Amniotic stem cell (primary cell): ENCODE data around the gene RASSF5.
A peak's percentile ranks its signal among the peaks of the same experiment; 100 is the strongest.
"Not testable (repeated sequence)": the region's sequence is repeated elsewhere in the genome, so short reads cannot be mapped to it uniquely, and the experiment has no call there.

ENCODE experiments used
- DNase-seq: peaks from one replicate; lab custom pipeline; 2025; lab: John Stamatoyannopoulos, UW

The RASSF5 gene

DNA sequence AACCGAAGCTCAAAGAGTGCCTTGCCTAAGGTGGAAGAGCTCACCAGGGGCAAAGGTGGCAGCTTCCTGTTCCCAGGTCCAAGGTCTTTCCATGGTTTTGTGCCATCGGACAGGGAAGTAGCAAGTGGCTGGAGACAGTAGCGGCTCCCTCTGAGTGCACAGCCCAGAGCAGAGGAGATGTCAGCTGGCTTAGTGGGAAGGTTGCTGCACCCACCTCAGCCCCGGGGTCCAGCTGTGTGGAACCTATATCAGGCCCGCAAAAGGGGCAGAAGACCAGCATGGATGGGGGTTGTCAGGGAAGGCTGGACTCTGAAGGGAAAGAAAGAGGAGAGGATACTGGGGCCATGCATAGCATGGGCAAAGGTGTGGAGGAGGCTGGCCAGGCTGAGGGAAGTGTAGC is 30.2 kb upstream of the RASSF5 start:
- DNase-seq: no peak

DNA sequence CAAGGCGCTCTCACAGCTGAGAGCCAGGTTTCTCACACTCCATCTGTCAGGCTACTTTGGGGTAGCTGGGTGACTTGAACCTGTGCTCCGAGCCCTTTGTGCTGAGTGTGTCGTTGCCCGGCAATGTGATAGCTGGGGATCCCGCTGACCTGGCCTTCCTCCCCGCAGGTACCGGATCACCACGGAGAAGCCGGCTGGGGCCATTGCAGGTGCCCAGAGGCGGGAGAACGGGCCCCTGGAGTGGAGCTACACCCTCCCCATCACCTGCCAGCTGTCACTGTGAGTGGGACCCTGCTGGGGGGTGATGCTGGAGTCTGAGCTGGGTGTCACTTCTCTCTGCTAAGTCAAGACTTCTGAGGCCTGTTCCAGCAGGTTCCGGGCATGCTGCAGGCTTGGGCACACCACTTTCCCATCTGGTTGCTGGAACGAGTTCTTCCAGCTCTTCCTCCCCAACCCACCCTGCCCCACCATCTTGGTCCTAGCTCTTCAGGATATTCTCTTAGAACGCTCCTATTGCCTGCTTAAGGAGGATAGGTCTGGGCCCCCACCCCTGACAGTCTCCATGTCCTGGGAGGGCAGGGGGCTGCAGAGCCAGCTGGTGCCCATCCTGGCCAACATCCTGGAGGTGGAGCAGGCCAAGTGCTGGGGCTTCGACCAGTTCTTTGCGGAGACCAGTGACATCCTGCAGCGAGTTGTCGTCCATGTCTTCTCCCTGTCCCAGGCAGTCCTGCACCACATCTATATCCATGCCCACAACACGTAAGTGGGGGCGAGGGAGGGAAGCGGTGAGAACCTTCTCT is 29.6 kb upstream of the RASSF5 start:
- DNase-seq: no peak

DNA sequence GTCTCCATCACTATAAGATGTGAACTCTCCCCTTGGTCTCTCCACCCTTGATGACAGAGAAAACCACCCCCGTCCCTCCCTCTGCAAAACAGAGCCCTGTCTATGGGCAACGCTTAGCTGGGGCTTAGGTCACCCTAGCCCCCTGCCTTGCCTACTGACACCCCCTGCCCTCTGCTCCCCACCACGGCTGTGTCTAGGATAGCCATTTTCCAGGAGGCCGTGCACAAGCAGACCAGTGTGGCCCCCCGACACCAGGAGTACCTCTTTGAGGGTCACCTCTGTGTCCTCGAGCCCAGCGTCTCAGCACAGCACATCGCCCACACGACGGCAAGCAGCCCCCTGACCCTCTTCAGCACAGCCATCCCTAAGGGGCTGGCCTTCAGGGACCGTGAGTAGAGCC is 28.6 kb upstream of the RASSF5 start:
- DNase-seq: no peak

DNA sequence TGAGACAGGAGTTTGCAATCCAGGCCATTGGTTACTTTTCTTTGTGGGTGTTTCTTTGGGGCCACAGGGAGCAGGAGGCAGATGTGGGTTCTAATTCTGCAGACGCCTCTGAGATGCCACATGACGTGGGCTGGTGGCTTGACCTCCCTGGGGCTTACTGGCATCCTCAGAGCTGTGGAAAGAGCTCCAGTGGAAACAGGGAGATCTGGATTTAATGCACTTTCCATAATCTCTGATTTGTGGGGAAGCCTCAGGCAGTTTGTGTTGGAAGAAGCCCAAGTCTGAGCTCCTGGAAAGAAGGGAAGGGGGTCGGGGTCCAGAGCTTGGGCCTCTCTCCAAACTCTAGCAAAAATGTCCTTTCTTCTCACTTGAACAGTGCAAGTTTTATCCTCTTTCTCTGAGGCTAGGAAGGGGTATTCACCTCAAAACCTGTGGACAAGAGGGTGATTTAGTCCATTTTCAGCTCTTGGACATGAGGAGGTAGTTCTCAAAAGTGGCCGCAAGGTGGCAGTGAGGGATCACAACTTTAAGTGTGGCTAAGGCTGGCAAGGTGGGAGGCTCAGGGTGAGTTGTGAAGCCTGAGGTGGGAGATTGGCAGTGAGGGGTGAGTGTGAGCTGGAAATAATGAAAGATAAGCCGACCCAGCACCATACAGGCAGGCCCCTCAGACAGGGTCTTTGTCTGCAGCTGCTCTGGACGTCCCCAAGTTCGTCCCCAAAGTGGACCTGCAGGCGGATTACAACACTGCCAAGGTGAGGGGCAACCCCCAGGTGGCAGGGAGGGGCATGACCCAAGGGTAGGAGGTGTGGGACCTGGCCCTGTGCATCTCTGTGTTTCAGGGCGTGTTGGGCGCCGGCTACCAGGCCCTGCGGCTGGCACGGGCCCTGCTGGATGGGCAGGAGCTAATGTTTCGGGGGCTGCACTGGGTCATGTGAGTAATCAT is 27.9 kb upstream of the RASSF5 start:
- DNase-seq: peak; percentile 58

DNA sequence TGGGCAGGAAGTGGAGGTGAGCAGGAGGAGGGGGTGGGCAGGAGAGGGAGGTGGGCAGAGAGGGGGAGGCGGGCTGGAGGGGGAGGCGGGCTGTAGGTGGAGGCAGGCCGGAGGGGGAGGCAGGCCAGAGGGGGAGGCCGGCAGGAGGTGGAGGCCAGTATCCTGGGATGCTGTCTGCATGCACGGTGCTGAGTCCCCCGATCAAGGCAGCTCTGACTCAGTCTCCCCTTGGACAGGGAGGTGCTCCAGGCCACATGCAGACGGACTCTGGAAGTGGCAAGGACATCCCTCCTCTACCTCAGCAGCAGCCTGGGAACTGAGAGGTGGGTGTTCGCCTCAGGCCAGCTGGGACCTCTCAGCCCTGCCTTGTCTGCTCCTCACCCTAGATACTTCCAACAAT is 27.1 kb upstream of the RASSF5 start:
- no peak for DNase-seq

DNA sequence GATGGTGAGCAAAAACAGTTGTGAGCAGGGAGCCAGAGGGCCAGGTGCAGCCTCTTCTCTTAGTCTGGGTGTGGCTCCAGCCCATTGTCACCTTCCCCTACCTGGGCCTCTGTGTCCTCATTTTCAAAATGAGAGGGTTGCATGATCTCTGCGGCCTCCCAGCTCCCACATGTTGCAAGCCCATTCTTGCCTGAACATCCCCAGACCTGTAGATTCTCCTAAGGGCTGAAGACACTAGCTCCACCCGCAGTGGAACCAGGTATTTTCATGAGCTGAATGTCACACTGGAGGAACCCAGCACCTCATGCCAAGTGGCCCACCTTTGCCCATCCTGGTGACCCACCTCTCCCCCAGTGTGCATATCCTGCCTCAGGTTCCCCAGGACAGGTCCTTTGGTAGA is 24.7 kb upstream of the RASSF5 start:
- no peak for DNase-seq

DNA sequence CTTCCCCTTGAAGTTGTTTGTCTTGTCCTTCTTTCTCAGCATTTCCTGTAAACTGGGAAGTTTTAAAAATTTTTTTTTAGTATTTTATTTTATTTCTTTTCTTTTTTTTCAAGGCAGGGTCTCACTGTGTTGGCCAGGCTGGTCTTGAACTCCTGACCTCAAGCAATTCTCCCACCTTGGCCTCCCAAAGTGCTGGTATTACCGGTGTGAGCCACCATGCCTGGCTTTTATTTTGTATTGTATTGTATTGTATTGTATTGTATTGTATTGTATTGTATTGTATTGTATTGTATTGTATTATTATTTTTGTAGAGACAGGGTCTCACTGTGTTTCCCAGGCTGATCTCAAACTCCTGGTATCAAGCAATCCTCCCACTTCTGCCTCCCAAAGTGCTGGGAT is 23.5 kb upstream of the RASSF5 start:
- not testable (repeated sequence) for DNase-seq

DNA sequence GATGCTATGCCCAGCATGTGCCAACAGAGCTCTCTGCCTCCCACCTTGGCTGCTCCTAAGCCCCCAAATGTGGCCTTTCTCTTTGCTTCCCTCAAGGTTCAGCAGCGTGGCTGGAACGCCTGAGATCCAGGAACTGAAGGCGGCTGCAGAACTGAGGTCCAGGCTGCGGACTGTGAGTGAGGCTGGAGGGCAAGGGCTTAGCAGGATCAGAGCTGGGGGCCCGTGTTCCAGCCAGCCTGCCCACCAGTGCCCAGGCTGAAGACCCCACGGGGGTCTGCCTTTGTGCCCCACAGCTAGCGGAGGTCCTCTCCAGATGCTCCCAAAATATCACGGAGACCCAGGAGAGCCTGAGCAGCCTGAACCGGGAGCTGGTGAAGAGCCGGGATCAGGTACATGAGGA is 22.4 kb upstream of the RASSF5 start:
- no peak for DNase-seq

DNA sequence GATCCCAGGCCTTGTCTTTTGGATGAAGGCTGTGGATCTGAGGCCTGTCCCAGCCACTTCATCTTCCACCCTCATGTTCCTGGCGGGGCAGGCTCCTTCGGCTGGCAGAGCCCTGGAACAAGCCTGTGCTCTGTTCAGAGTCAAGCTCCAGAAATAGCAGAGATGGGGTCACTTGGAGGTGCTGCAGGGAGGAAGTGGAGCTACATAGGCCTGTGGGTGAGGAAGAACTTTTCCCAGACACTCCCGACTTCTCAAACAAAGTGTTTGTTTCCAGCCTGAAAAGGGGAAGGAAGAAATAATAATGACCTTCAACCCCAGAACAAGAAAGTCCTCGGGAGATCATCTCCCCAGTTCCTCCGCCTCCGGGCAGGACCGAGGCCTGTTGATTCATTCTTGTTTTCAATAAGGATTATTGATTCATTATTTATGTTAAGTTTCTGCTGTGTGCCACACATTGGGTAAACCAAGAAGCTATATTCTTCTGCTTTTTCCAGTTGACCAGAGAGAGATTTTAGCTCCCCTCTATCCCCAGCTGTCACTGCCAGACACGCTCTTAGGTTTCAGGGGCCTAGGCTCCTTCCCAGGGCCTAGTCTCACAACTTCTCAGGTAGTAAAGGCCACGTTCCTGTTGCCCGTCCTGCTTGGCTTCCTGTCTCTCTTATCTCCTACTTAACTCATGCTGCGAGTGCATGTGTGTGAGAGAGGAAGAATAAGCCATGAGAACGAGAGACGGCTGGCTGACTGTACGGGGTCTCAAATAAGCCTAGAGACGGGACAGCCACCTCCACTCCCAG is 20.1 kb upstream of the RASSF5 start:
- no peak for DNase-seq

DNA sequence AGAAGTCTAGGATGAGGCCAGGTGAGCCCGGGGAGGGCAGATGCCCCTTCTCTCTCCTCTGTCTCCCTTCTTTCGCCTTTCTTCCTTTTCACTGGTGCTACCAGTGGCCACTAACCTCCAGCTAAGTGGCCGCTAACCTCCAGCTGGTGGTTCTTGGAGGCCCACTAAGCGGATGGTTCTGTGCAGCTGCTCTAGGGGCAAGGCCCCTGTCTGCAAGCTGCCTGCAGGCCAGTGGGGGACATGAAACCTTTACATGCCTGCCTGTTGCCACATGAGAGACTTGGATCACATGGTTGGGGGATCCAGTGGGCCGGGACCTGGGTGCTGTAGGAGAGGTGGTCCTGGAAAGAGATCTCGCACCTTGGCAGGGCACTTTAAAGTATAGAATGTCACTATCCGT is 19.4 kb upstream of the RASSF5 start:
- no peak for DNase-seq

DNA sequence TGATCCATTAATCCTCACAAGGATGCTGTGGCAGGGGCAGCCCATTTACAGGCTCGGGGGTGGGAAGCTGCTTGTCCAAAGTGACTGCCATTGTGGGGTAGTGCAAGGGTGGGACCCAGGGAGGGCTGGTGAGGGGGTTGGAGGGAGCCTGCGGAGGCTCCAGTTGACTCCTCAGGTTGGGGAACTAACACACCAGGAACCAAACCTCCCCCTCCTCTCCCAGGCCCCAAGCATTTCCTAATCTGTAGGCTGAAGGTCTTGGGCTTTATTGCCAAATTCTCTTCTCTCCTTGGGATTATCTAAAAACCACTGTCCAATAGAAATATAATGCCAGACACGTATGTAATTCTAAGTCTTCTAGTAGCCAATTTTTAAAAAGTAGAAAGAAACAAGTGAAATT is 18.9 kb upstream of the RASSF5 start:
- no peak for DNase-seq

DNA sequence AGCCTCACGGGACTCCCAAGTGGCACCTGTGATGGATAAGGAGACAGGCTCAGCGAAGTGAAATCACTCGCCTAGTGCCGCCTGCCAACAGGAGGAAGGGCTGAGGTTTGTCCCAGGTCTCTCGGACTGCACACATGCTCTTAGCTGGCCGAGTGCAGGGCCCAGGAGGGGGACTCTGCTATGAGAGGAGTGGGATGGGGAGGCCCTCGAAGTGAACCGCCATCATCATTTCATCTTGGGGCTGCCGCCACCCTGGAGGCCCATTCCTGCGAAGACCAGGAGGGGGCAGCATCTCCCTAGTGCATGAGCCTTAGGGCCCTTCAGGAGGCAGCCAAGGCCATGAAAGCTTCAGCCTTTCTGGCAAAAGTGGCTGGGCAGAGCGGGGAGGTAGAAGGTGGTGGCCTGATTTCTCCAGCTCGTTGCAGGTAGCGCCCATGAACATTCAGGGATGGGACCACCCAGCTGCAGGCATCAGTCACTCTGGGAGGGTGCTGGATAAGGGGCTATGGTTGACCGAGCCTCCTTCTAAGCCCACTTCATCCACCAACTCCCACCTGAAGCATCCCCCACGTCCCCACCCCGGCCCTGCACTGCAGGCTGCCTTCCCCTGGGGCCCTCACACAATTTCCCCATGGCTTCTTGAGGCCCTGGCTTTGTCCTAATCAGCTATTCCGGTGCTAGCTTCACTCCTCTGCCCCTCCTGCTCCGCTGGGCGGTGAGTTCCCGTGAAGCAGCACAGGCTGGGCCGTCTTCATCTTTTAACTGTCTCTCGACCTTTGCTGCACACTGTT is 17.2 kb upstream of the RASSF5 start:
- DNase-seq: peak; percentile 35

DNA sequence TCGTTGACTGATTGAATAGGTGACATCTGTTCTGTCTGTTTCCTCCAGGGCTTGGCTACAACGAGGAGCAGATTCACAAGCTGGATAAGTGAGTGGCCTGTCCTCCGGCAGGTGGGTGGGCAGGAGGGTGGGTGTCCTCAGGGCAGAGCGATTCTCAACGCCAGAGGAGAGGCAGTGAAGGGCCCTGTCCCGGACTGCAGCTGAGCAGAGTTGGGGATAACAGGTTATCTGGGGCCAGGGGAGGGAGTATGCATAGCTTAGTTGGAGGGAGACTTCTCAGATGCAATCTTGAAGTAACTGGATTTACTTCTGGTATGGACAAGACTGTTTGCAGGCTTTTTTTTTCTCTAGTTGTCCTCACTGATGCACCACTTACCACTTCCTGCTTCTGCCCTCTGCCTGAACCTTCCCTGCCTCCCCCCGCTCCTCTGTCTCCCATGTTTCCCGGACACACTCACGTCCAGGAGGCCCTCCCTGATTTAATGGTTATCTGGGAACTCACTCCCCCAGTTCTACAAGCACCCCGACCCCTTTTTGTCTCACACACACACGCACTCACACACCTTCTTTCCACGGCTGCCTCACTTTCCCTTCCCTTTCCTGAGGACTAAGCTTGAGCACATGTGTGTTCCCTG is 16.4 kb upstream of the RASSF5 start:
- DNase-seq: no peak

DNA sequence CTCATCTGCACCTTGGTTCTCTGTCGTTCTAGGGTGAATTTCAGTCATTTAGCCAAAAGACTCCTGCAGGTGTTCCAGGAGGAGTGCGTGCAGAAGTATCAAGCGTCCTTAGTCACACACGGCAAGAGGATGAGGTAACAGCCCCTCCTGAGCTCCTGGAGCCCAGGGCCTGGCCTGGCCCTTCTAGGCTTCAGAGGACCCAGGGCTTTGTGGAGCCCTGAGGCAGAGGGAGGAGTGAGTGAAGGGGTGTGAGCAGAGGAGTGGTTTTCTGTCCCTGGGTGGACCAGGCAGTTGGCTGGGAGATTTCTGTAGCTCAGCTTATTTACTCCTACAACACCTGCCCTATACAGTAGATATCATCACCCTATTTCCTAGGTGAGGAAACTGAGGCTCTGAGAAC is 15.7 kb upstream of the RASSF5 start:
- no peak for DNase-seq

DNA sequence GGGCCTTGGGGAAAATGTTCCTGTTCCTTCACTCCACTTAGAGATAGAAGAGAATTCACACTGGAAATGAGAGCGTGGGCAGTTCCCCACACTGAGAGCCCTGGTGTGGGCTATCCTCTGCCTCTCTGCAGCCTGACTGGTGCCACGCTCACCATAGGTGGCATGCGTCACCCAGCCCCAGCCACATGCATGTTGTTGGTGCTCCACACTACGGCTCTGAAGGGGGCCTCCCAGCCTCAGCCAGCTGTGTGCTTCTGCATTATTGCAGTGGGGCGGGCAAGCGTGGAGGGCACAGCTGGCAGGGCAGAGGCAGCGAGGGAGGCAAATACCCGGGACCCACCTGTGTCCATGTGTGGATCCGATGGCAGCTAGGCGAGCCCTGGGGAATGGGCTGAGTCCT is 14.7 kb upstream of the RASSF5 start:
- DNase-seq: no peak

DNA sequence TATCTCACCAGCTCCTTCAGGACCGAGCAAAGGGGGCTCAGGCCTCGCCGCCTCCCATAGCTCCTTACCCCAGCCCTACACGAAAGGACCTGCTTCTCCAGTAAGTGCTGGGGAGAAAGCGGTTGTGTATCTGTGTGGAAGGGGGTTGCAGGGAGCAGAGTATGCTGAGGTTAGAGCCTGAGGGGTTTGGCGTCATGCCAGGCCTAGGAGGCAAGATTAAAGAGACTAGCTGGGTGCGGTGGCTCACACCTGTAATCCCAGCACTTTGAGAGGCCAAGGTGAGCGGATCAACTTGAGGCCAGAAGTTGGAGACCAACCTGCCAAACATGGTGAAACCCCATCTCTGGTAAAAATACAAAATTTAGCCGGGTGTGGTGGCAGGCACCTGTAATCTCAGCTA is 14.1 kb upstream of the RASSF5 start:
- DNase-seq: no peak

DNA sequence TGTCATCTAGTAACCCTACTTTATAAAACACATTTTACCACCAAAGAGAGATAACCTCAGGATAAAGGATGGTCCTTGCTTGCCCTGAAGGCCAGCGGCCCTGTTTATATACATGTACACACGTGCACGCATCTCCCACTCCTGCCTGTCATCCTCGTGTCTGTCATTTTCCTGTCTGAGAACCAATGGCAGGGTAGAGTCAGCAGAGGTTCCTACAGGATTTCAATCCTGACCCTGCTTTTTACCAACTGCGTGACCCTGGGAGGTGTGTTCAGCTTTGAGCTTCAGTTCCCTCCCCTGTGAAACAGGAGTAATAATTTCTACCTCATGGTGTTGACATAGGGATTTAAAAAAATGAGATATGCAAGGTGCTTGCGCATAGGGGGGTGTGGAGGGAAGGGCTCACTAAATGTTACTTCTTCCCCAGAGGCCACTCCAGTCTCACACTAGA is 12.3 kb upstream of the RASSF5 start:
- no peak for DNase-seq

DNA sequence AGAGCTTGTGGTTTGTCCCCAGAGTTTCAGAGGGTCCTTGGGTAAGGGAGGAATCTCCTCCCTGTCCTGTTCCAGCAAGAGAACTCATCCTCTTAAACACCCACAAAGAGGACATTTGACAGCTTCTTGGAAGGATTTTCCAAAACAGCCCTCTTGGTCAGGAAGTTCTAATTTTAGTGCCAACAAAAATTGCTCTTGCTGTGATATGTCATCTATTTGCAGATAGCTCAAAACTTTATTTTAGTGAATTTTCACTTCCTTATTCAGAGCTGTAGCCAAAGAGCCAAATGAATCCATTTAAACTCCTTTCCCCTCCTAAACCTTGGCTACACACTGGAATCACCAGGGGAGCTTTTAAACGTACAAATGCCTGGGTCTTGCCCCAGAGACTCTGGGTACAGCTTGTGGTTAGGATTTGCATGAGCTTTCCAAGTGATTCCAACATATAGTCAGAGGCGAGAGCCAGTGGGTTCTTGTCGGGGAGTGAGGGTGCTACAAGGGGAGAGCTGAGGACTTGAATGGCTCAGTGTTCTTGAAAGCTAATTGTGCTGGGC is 11.8 kb upstream of the RASSF5 start:
- DNase-seq: no peak

DNA sequence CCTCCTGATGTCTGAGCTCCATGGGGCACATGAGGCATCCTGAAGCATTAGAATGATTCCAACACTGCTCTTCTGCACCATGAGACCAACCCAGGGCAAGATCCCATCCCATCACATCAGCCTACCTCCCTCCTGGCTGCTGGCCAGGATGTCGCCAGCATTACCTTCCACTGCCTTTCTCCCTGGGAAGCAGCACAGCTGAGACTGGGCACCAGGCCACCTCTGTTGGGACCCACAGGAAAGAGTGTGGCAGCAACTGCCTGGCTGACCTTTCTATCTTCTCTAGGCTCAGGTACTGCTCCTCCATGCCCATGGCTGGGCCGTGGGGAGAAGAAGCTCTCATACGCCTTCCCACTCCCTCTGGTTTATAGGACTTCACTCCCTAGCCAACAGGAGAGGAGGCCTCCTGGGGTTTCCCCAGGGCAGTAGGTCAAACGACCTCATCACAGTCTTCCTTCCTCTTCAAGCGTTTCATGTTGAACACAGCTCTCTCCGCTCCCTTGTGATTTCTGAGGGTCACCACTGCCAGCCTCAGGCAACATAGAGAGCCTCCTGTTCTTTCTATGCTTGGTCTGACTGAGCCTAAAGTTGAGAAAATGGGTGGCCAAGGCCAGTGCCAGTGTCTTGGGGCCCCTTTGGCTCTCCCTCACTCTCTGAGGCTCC is 11.1 kb upstream of the RASSF5 start:
- no peak for DNase-seq

DNA sequence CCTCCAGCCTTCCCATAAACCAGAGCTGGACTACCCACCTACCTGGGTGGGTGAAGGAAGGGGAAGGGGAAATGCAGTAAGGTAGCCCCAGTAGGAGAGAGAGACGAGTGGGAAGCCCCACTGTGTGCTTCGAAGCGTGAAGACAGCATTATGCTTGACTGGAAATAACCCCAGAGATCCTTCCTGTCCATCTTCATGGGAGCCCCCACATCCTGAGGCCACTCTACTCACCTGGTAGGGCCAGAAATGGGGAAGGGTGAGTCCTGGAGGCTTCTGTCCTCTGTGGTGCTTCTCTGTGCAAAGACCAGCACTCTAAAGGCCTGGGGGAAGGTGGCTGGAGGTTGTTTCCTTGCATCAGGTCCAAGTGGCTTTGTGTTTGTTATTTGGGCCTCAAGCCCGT is 10.0 kb upstream of the RASSF5 start:
- no peak for DNase-seq
